HG02610 (cell line): ENCODE results near the gene NPPA.

Experiments
- ATAC-seq: cut with Tn5 transposase; IDR thresholded peaks from one replicate; pipeline ENCODE4 v1.9.1; 2021; ENCODE audit warnings: mild to moderate bottlenecking, moderate library complexity; ENCODE audit not compliant: unreplicated experiment

The NPPA gene

DNA sequence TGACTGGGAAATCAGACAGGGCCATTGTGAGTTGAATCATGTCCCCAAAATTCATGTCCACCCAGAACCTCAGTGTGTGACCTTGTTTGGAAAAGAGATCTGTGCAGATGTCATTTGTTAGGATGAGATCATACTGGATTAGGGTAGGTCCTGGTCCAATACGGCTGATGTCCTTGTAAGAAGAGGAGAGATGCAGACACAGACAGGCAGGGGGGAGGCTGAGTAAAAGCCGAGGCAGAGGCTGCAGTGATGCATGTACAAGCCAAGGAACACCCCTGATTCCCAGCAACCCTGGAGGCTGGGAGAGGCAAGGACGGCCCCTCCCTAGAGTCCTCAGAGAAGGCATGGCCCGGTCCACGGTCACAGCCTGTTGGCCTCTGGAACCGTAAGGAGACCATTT lies 27.0 kb upstream of the NPPA start:
- no peak for ATAC-seq

- no peak for ATAC-seq
Observed at GRCh38 chr1:11874258-11874562, 26.6 kb upstream of the NPPA start.

DNA sequence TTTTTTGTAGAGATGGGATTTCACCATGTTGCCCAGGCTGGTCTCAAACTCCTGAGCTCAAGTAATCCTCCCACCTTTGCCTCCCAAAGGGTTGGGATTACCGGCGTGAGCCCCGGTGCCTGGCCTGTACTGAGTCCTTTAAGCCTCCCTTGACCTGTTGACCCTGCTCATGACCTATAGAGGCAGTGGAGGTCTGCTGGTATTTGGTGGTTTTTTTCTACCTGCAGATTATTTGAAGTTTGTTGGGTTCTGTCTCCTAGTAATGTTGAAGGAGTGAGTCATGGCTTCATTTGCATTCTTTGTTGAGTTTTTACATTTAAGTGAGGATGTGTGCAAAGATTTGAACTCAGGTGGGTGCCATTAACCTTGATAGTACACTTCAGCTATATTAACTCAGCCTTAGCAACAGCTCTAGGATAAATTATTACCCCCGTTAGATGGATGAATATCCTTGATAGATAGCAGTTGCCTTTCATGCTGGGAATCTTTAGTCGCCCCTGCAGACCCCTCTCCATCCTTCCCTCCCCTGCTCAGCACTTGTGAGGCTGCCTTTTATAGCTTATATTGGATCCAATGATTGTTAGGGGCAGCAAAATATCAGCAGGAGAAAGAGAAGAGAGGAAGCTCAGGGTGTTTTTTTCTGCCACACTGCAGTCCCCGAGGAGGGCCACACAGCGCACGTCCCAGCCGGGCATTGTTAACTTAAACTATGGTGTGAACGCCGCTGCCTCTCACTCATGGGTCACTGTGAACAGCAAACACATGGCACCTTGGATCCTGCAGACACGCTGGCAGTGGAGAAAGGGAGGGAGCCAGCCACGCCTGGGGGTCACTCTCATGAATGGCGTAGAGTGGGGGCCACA lies 26.0 kb upstream of the NPPA start:
- no peak for ATAC-seq

DNA sequence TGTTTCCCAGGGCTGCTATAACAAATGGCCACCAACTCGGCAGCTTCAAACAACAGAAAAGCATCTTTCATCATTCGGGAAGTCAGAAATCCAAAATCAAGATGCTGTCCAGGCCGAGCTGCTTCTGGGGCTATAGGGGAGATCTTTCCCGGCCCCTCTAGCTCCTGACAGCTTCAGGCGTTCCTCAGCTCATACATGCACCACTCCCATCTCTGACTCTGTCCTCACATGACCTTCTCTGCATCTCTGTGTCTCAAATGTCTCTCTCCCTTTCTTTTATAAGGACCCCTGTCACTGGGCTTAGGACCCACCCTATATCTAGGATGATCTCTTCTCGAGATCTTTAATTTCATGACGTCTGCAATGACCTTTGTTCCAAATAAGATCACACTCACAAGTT lies 25.0 kb upstream of the NPPA start:
- ATAC-seq: no peak

DNA sequence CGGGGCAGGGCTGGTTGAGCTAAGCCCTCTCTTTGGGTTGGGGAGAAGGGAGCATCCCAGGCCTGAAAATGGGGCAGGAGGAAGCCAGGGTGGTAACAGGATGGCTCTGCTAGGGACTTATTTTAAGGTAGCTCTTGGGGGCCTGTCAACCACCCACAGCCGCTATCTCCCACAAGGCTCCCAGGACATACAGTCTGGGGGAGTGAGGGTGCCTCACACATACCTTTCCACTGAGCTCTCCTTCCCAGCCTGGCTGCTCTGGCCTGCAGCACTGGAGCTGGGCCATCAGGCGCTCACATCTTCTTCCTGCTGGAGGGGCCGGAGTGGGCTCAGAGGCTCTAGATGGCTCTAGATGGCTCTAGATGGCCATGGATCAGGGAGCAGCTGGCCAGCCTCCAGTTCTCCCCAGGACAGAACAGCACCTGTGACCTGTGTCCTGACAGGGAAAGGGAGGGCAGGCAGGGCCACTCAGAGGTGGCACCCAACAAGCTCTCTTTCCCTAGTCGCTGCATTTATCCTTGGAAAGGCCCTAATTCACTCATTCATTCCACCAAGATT lies 22.1 kb upstream of the NPPA start:
- ATAC-seq: no peak

GRCh38 chr1:11869104-11869503 lies 21.5 kb upstream of the NPPA start:
- ATAC-seq: no peak

DNA sequence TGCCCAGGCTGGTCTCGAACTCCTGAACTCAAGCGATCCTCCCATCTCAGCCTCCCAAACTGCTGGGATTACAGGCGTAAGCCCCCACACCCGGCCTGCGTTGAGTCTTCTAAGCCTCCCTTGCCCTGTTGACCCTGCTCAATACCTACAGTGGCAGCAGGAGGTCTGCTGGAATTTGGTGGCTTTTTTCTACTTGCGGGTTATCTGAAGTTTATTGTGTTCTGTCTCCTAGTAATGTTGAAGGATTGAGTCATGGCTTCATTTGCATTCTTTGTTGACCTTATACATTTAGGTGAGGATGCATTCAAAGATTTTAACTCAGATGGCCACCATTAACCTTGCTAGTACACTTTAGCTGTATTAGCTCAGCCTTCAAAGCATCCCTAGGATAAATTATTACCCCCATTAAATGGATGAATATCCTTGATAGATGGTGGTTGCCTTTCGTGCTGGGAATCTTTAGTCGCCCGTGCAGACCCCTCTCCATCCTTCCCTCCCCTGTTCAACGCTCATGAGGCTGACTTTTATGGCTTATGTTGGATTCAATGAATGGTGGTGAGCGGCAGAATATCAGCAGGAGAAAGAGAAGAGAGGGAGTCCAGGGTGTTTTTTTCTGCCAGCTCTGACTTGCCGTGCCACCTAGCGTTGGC lies 20.9 kb upstream of the NPPA start:
- ATAC-seq: no peak

DNA sequence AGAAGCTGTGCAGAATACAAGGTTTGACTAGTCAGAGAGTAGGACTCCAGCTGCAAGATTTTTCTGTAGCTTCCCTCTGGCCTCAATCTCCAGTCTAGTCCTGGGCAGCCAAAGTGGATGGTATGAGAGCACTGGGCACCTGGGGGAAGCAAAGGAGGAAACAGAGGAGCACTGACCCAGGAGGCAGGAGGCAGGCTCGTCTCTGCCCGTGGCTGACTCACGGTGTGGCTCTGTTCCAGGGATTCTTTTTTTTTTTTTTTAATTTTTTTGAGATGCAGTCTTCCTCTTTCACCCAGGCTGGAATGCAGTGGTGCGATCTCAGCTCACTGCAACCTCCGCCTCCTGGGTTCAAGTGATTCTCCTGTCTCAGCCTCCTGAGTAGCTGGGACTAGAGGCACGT lies 15.3 kb upstream of the NPPA start:
- ATAC-seq: no peak

- ATAC-seq: no peak
Observed at GRCh38 chr1:11860587-11860986, 13.0 kb upstream of the NPPA start.

DNA sequence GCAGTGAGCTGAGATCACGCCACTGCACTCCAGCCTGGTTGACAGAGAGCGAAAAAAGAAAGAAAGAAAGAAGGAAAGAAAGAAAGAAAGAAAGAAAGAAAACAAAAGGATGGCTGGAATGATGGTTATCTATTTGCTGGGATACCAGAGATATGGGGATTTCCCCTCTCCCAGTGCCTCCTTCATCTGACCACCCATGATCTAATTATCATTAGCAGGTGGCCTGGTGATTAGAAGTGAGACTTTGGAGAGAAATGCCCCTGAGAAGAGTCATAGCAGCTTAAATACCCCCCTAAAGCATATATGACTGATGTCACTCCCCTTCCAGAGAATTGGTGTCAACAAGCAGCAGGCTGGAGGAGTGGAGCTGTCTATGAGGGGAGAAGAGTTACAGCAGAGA lies 12.5 kb upstream of the NPPA start:
- ATAC-seq: no peak

- no peak for ATAC-seq
Observed at GRCh38 chr1:11858968-11859871, 11.6 kb upstream of the NPPA start.

DNA sequence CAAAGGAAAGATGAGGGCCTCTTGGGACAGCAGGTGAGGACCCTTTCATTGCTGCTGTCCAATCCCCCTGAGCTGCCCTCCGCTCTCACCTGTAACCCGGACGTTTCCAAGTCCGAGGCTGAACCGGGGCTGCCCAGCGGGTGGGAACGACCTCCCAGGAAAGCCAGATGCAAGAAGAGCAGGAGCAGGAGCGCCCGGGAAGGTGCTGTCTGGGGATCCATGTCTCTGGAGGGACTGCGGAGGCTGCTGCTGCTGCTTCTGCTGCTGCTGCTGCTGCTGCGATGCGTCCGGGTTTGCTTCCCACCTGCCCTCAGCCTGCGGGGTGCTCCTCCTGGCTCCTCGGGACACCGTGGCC lies 11.0 kb upstream of the NPPA start, which contains the start of gene NPPB:
Gene NPPB (minus strand): TSS at position 333 of the 355 bp plus-strand sequence. CDS start 112 bp downstream, at position 221.
- no peak for ATAC-seq

DNA sequence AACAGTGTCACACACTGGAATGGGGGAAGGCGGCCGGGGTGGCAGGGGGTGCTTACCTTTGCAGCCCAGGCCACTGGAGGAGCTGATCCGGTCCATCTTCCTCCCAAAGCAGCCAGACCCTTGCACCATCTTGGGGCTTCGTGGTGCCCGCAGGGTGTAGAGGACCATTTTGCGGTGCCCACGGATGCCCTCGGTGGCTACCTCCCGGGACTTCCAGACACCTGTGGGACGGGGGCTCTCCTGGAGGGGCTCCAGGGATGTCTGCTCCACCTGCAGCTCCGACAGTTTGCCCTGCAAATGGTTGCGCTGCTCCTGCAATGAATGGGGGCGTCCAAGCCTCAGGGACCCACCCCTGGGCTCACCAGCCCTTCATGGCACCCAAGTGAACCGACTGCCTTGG lies 10.6 kb upstream of the NPPA start:
- no peak for ATAC-seq

DNA sequence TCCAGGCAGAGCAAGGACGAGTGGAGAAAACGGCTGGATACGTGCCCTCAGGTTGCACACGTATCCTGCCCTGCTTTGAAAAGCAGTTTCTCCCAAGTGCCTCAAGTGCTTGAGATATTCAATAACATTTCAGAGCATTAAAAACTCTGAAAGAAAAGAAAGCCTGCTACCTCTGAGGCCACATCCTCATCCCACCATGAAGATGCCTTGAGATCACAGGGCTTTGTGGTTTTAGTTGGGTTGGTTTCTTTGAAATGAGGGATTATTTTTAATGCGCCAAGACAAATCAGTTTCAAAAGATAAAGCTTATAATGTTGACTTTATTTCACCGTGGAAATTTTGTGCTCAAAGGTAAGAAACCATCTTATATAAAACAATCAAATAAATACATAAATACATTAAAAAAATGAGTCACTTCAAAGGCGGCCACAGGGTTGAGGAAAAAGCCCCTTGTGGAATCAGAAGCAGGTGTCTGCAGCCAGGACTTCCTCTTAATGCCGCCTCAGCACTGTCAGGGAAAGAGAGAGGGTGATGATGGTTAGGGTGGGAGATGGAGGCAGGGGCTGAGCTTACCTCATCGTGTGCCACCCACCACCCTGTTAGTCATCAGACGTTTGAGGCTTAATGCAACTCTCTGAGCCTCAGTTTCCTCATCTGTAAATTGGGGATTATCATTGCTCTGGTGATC lies 9.7 kb upstream of the NPPA start:
- no peak for ATAC-seq

DNA sequence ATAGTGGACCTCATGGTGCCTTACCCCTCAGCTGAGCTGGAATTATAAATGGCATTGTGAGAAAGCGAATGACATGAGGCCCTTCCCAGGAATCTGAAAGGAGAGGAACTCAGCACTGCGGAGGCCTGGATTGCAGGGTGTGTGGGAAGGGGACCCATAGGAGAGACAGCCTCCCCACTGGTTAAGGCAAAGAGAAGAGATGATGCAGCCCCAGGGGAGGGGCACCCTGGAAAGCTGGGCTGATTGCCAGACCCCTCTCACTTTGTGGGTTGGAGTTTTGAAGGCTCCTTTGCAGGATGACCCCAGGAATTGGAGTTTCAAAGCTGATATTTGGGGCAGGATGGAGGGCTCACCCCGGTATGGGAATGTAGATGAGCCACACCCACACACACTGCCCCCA lies 9.1 kb upstream of the NPPA start:
- ATAC-seq: no peak

DNA sequence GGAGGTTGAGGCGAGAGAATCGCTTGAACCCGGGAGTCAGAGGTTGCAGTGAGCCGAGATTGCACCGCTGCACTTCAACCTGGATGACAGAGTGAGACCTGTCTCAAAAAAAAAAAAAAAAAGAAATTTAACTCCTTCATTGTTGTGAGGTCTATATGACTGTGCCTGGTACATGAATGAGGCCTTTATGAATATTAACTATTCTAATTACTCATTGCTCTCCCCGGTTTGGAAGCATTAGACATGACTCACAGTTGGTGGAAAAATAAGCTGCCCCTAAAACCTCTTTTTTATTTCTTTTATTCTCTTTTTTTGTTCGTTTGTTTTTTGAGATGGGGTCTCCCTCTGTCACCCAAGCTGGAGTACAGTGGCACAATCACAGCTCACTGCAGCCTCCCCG lies 7.8 kb upstream of the NPPA start:
- no peak for ATAC-seq

GRCh38 chr1:11854519-11854918 lies 6.9 kb upstream of the NPPA start:
- ATAC-seq: no peak

DNA sequence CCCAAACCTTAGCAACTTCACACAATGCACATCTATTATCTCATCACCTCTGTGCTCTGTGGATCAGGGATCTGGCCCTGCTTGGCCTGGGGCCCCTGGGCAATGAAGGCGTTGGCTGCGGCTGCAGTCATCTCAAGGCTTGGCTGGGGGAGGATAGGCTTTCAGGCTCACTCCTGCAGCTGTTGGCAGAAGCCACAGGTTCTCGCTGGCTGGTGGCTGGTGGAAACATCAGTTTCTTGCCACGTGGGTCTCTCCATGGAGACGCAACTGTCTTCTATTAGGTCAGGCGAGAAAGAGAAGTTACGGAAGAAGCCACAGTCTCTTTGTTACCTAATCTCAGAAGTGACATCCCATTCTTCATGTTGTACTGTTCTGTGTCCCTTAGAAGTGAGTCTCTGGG lies 3.6 kb upstream of the NPPA start:
- ATAC-seq: no peak

DNA sequence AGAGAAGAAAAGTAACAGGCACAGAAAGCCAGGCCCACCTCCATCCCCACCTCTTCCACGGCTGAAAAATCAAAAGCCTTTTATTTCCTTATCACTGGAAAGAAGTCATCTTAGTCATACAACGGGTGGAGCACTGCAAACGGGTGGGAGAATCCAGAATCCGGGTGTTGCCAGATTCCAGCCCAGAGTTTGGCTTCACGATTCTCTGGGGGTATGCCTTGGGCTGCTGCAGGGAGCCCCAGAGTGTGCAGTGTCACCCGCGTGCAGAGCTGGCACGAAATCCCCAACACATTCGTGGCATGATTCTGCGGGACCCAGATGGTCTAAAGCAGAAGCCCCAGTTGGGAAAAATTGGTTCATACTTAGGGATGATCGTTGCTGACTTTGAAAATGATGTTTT lies 2.6 kb upstream of the NPPA start:
- no peak for ATAC-seq

DNA sequence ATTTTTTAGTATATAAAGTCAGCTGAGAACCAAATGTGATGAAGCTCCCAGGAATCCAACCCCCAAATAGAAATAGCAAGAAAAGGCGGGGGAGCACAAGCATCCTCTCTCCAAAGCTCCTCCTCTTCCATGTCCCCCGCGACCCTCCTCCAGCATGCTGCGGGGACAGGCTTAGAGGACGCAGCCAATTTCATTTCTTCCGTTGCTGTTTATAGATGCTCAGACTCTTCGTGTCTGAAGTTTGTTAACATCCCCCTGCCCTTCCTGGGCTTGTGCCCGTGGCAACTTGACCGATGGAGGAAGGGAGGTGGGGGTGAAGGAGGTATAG lies 754 bp upstream of the NPPA start:
- ATAC-seq: no peak
